GM19452 (cell line): ENCODE measurements around the gene MON1B.

ENCODE experiments used
- ATAC-seq: cut with Tn5 transposase; IDR thresholded peaks from one replicate; pipeline ENCODE4 v1.9.1; 2021; ENCODE audit not compliant: unreplicated experiment

Gene MON1B

GRCh38 chr16:77195411-77195810, 4.4 kb downstream of the MON1B start:
- no peak for ATAC-seq

GRCh38 chr16:77197747-77198146, 6.8 kb downstream of the MON1B start:
- no peak for ATAC-seq

GRCh38 chr16:77199211-77199610, 8.2 kb downstream of the MON1B start, which contains the start of gene SYCE1L:
TSS of gene SYCE1L (plus strand) at chr16:77199408. CDS start at chr16:77199452, 44 bp downstream.
- ATAC-seq = no peak

GRCh38 chr16:77206533-77206932, 15.5 kb downstream of the MON1B start:
- no peak for ATAC-seq

GRCh38 chr16:77207030-77207429, 16.0 kb downstream of the MON1B start:
- no peak for ATAC-seq

- ATAC-seq = no peak
Measured at GRCh38 chr16:77208382-77208781, 17.4 kb downstream of the MON1B start.

- peak; percentile 63 for ATAC-seq
Measured at GRCh38 chr16:77211880-77212740, 21.1 kb downstream of the MON1B start.

GRCh38 chr16:77212741-77213541, 22.0 kb downstream of the MON1B start:
- ATAC-seq = peak; percentile 79

- ATAC-seq = no peak
Measured at GRCh38 chr16:77213542-77214106, 22.6 kb downstream of the MON1B start.

GRCh38 chr16:77214411-77215138, 23.6 kb downstream of the MON1B start:
- ATAC-seq = no peak

- no peak for ATAC-seq
Measured at GRCh38 chr16:77219437-77219836, 28.4 kb downstream of the MON1B start.

GRCh38 chr16:77220427-77220826, 29.4 kb downstream of the MON1B start:
- ATAC-seq = no peak

GRCh38 chr16:77221482-77221881, 30.5 kb downstream of the MON1B start:
- no peak for ATAC-seq

- no peak for ATAC-seq
Measured at GRCh38 chr16:77223184-77223583, 32.2 kb downstream of the MON1B start.

- no peak for ATAC-seq
Measured at GRCh38 chr16:77225182-77225581, 34.2 kb downstream of the MON1B start.

- no peak for ATAC-seq
Measured at GRCh38 chr16:77227745-77228144, 36.8 kb downstream of the MON1B start.

GRCh38 chr16:77231047-77231446, 40.1 kb downstream of the MON1B start:
- no peak for ATAC-seq

GRCh38 chr16:77233799-77234519, 43.0 kb downstream of the MON1B start:
- no peak for ATAC-seq

GRCh38 chr16:77234611-77235010, 43.6 kb downstream of the MON1B start:
- ATAC-seq = no peak

- peak; percentile 98 for ATAC-seq
Measured at GRCh38 chr16:77236063-77236511, 45.1 kb downstream of the MON1B start.
